DOHH2 (cell line): ENCODE data around the gene EIF5A.
"Not testable (repeated sequence)": the region's sequence is repeated elsewhere in the genome, so short reads cannot be mapped to it uniquely, and the experiment has no call there.

Experiments
- H3F3A ChIP-seq: fragments of 200-600 bp; sonication (generic), shearing (Covaris generic); 2 replicates; pipeline ENCODE4 v1.6.0; 2016; ENCODE audit warnings: antibody characterized with exemption, mild to moderate bottlenecking; ENCODE audit not compliant: control insufficient read depth, insufficient read depth
- H3K27ac ChIP-seq: fragments of 200-600 bp; sonication (generic); 2 replicates; pipeline ENCODE4 v1.5.1; 2014; ENCODE audit warnings: low read depth, mild to moderate bottlenecking, low read length, moderate library complexity
- H3K27me3 ChIP-seq: fragments of 200-600 bp; sonication (generic); 2 replicates; pipeline ENCODE4 v1.6.1; 2014; ENCODE audit warnings: mild to moderate bottlenecking, low read length, mixed read lengths; ENCODE audit not compliant: control insufficient read depth
- H3K36me3 ChIP-seq: fragments of 200-600 bp; sonication (generic); 2 replicates; pipeline ENCODE4 v1.6.1; 2014; ENCODE audit warnings: mild to moderate bottlenecking, low read length, moderate library complexity, mixed read lengths; ENCODE audit not compliant: control insufficient read depth
- H3K4me1 ChIP-seq: fragments of 200-600 bp; sonication (generic); 2 replicates; pipeline ENCODE4 v1.6.1; 2014; ENCODE audit warnings: mild to moderate bottlenecking, low read length, mixed read lengths; ENCODE audit not compliant: control insufficient read depth
- H3K4me2 ChIP-seq: fragments of 200-600 bp; sonication (generic); 2 replicates; pipeline ENCODE4 v1.6.0; 2014; ENCODE audit warnings: mild to moderate bottlenecking, low read length, moderate library complexity
- H3K4me3 ChIP-seq: fragments of 200-600 bp; sonication (generic); 2 replicates; pipeline ENCODE4 v1.5.1; 2014; ENCODE audit warnings: mild to moderate bottlenecking, low read length, mixed read lengths
- H3K79me2 ChIP-seq: fragments of 200-600 bp; sonication (generic); 2 replicates; pipeline ENCODE4 v1.6.1; 2014; ENCODE audit warnings: mild to moderate bottlenecking, low read length, mixed read lengths; ENCODE audit not compliant: control insufficient read depth
- H3K9me2 ChIP-seq: fragments of 200-600 bp; sonication (generic); replicated peaks from 2 replicates; pipeline ENCODE4 v1.6.1; 2014; ENCODE audit warnings: mild to moderate bottlenecking, low read length, mixed read lengths; ENCODE audit not compliant: control insufficient read depth
- H3K9me3 ChIP-seq: fragments of 200-600 bp; sonication (generic); 2 replicates; pipeline ENCODE4 v1.6.1; 2014; ENCODE audit warnings: antibody characterized with exemption, low read length, mixed read lengths; ENCODE audit not compliant: control insufficient read depth, insufficient read depth
- H4K20me1 ChIP-seq: fragments of 200-600 bp; sonication (generic); 2 replicates; pipeline ENCODE4 v1.6.0; 2014; ENCODE audit warnings: low read depth, mild to moderate bottlenecking, antibody characterized with exemption, low read length, moderate library complexity; ENCODE audit not compliant: control insufficient read depth, insufficient read depth
- CTCF ChIP-seq: fragments of 200-600 bp; sonication (generic); IDR thresholded peaks from one replicate; pipeline ENCODE4 v1.5.1; 2014; ENCODE audit warnings: antibody characterized with exemption, mild to moderate bottlenecking, low read depth, low read length; ENCODE audit not compliant: poor library complexity, severe bottlenecking
- EZH2phosphoT487 ChIP-seq: fragments of 200-600 bp; sonication (generic); IDR thresholded peaks from 2 replicates; pipeline ENCODE4 v1.6.1; 2017; ENCODE audit warnings: borderline replicate concordance, mild to moderate bottlenecking, antibody characterized with exemption, low read length, moderate library complexity, mixed read lengths

EIF5A gene

GRCh38 chr17:7334938-7335538 lies 27.6 kb downstream of the EIF5A start:
- peaks cover 74% of the 10 kb centered on the region for H3K4me1 ChIP-seq

GRCh38 chr17:7335765-7336164 lies 28.3 kb downstream of the EIF5A start:
- peak overlapping the region; percentile 84 for H3K27ac ChIP-seq
- not testable (repeated sequence) for H4K20me1 ChIP-seq, H3F3A ChIP-seq, H3K9me2 ChIP-seq, H3K27me3 ChIP-seq, H3K9me3 ChIP-seq
- peak overlapping the region; percentile 88 for H3K4me3 ChIP-seq
- H3K79me2 ChIP-seq: peaks cover 38% of the 10 kb centered on the region
- H3K4me1 ChIP-seq: peaks cover 67% of the 10 kb centered on the region
- H3K36me3 ChIP-seq: peaks cover 33% of the 10 kb centered on the region
- H3K4me2 ChIP-seq: peak overlapping the region; percentile 99

More at GRCh38 chr17:7334938-7335538, 27.6 kb downstream of the EIF5A start:
- H3K4me2 ChIP-seq: peak overlapping the region; percentile 99
- no peaks in the 10 kb centered on the region for H3K27me3 ChIP-seq
- peaks cover 10% of the 10 kb centered on the region for H3F3A ChIP-seq
- TF ChIP-seq EZH2phosphoT487 (no peak), CTCF (no peak)
- no peaks in the 10 kb centered on the region for H3K9me3 ChIP-seq
- no peaks in the 10 kb centered on the region for H4K20me1 ChIP-seq
- H3K27ac ChIP-seq: peak overlapping the region; percentile 84
- peak overlapping the region; percentile 88 for H3K4me3 ChIP-seq
- H3K36me3 ChIP-seq: peaks cover 28% of the 10 kb centered on the region
- H3K79me2 ChIP-seq: peaks cover 38% of the 10 kb centered on the region
- H3K9me2 ChIP-seq: no peaks in the 10 kb centered on the region

DNA sequence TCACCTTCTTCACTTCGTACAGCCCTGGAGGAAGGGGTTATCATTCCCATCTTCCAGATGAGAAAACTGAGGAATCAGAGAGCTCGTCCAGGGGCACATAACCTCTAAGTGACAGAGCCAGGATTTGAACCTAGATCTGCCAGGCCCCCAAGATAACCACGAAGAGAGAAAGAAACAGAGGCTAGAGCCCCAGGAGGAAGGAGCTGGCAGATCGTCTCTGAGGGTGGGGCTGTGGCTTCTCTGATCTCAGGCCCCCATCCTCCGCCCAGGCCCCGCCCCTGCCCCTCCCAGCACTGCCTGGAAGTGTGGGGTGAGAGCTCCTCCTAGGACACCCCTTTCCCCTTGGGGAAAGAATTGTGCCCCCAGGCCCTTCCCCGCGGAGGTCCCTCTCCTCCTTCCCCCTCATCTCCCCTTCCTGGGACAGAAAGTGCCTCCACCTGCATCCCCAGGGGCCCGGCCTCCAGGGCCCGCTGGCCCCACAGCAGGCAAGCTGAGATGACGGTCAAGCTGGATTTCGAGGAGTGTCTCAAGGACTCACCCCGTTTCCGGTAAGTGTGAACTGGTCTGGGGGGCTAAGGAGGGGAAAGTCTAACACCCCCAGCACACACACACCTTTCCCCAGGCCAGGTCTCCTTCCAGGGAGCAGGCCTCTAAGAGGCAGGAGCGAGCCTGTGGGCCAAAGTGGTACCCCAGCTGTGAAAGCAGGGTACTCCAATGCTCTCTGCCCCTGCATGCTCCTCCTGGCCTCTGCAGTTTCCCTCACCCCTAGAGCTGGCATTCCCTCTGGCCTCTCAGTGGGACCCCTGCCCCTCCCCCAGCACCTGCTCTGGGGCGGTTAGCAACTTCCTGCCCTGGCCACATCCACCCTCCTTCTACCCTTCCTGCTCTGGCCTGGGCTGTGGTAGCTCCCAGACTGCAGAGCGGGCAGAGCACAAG lies 29.1 kb downstream of the EIF5A start, which contains the start of gene ACAP1:
TSS of gene ACAP1 (plus strand) at position 290 of the 936 bp plus-strand sequence. CDS start at position 496, 206 bp downstream.
- Histone ChIP-seq H4K20me1 (no peaks in the 10 kb centered on the region), H3K4me2 (peak within 1 kb of the TSS; percentile 99), H3K79me2 (peaks cover 38% of the 10 kb centered on the region), H3K4me1 (peaks cover 60% of the 10 kb centered on the region), H3K27ac (peak within 1 kb of the TSS; percentile 84), H3K27me3 (no peaks in the 10 kb centered on the region), H3K9me2 (no peaks in the 10 kb centered on the region), H3F3A (peaks cover 9% of the 10 kb centered on the region), H3K4me3 (peak within 1 kb of the TSS; percentile 88), H3K9me3 (no peaks in the 10 kb centered on the region), H3K36me3 (peaks cover 33% of the 10 kb centered on the region)
- TF ChIP-seq CTCF (no peak), EZH2phosphoT487 (no peak)

GRCh38 chr17:7337600-7337999 lies 30.2 kb downstream of the EIF5A start:
- Histone ChIP-seq H3K79me2 (peaks cover 38% of the 10 kb centered on the region), H3K4me3 (peak overlapping the region; percentile 88), H3K36me3 (peaks cover 42% of the 10 kb centered on the region), H3K27ac (peak overlapping the region; percentile 84), H3K4me2 (peak overlapping the region; percentile 99), H3K4me1 (peaks cover 49% of the 10 kb centered on the region)
- H3F3A ChIP-seq, H3K27me3 ChIP-seq, H4K20me1 ChIP-seq, H3K9me2 ChIP-seq, H3K9me3 ChIP-seq: not testable (repeated sequence)
